ENCODE results near the gene PRSS36.

- TF ChIP-seq CTCF (IDR thresholded peaks at IDR 0.05) (no peak), POLR2A (IDR thresholded peaks at IDR 0.05) (no peak), EP300 (IDR thresholded peaks at IDR 0.05) (no peak)
These were observed 40.9 kb downstream of the PRSS36 start for GRCh38 chr16:31108794-31109558.
